PC-9 (cell line): ENCODE results near the gene INPP5B.

ENCODE experiments used
- CTCF ChIP-seq: fragments of 200-600 bp; sonication (generic); conservative IDR thresholded peaks from 2 replicates; pipeline ENCODE4 v1.6.1; 2017; ENCODE audit warnings: mixed run types, antibody characterized with exemption, mild to moderate bottlenecking, moderate library complexity
- EZH2 ChIP-seq: fragments of 200-600 bp; sonication (generic); IDR thresholded peaks from 2 replicates; pipeline ENCODE4 v1.8.0; 2017; ENCODE audit warnings: antibody characterized with exemption, low read depth

- TF ChIP-seq CTCF (no peak), EZH2 (no peak)
Observed at GRCh38 chr1:37958690-37959089, 11.8 kb upstream of the INPP5B start.
